ENCODE data around the gene ASB6. TPM values are rescaled to one million over a fixed set of nuclear protein-coding genes. Genes with fewer than 3 reads are reported as not detected.

Gene ASB6
- total and polyA plus RNA-seq, 2 experiments from 2014 or later: 8.8 to 19.8 TPM

GRCh38 chr9:129614932-129615331, 27.0 kb downstream of the ASB6 start:
- TF ChIP-seq ZNF114 (CRISPR knock-in tag; IDR thresholded peaks at IDR 0.05) (no peak), EZH2phosphoT487 (IDR thresholded peaks at IDR 0.05; ENCODE audit: unreplicated experiment) (no peak), STAT1 (IDR thresholded peaks at IDR 0.05; ENCODE audit: unreplicated experiment) (no peak), EZH2 (IDR thresholded peaks at IDR 0.05; ENCODE audit: low read depth, unreplicated experiment) (no peak), ETS1 (IDR thresholded peaks at IDR 0.05) (no peak), ZNF331 (CRISPR knock-in tag; IDR thresholded peaks at IDR 0.05; ENCODE audit: low read depth) (no peak), CREB1 (CRISPR knock-in tag; IDR thresholded peaks at IDR 0.05; ENCODE audit: low read depth) (no peak), NANOG (IDR thresholded peaks at IDR 0.05; ENCODE audit: borderline replicate concordance) (no peak), JUNB (IDR thresholded peaks at IDR 0.05; ENCODE audit: unreplicated experiment) (no peak), POLR2AphosphoS5 (IDR thresholded peaks at IDR 0.05; ENCODE audit: low read depth) (no peak)
- TF ChIP-seq, protein P1, sequence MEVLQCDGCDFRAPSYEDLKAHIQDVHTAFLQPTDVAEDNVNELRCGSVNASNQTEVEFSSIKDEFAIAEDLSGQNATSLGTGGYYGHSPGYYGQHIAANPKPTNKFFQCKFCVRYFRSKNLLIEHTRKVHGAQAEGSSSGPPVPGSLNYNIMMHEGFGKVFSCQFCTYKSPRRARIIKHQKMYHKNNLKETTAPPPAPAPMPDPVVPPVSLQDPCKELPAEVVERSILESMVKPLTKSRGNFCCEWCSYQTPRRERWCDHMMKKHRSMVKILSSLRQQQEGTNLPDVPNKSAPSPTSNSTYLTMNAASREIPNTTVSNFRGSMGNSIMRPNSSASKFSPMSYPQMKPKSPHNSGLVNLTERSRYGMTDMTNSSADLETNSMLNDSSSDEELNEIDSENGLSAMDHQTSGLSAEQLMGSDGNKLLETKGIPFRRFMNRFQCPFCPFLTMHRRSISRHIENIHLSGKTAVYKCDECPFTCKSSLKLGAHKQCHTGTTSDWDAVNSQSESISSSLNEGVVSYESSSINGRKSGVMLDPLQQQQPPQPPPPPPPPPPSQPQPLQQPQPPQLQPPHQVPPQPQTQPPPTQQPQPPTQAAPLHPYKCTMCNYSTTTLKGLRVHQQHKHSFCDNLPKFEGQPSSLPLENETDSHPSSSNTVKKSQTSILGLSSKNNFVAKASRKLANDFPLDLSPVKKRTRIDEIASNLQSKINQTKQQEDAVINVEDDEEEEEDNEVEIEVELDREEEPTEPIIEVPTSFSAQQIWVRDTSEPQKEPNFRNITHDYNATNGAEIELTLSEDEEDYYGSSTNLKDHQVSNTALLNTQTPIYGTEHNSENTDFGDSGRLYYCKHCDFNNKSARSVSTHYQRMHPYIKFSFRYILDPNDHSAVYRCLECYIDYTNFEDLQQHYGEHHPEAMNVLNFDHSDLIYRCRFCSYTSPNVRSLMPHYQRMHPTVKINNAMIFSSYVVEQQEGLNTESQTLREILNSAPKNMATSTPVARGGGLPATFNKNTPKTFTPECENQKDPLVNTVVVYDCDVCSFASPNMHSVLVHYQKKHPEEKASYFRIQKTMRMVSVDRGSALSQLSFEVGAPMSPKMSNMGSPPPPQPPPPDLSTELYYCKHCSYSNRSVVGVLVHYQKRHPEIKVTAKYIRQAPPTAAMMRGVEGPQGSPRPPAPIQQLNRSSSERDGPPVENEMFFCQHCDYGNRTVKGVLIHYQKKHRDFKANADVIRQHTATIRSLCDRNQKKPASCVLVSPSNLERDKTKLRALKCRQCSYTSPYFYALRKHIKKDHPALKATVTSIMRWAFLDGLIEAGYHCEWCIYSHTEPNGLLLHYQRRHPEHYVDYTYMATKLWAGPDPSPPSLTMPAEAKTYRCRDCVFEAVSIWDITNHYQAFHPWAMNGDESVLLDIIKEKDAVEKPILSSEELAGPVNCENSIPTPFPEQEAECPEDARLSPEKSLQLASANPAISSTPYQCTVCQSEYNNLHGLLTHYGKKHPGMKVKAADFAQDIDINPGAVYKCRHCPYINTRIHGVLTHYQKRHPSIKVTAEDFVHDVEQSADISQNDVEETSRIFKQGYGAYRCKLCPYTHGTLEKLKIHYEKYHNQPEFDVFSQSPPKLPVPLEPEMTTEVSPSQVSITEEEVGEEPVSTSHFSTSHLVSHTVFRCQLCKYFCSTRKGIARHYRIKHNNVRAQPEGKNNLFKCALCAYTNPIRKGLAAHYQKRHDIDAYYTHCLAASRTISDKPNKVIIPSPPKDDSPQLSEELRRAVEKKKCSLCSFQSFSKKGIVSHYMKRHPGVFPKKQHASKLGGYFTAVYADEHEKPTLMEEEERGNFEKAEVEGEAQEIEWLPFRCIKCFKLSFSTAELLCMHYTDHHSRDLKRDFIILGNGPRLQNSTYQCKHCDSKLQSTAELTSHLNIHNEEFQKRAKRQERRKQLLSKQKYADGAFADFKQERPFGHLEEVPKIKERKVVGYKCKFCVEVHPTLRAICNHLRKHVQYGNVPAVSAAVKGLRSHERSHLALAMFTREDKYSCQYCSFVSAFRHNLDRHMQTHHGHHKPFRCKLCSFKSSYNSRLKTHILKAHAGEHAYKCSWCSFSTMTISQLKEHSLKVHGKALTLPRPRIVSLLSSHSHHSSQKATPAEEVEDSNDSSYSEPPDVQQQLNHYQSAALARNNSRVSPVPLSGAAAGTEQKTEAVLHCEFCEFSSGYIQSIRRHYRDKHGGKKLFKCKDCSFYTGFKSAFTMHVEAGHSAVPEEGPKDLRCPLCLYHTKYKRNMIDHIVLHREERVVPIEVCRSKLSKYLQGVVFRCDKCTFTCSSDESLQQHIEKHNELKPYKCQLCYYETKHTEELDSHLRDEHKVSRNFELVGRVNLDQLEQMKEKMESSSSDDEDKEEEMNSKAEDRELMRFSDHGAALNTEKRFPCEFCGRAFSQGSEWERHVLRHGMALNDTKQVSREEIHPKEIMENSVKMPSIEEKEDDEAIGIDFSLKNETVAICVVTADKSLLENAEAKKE (CRISPR knock-in tag; IDR thresholded peaks at IDR 0.05): no peak
- TF ChIP-seq, protein P2, sequence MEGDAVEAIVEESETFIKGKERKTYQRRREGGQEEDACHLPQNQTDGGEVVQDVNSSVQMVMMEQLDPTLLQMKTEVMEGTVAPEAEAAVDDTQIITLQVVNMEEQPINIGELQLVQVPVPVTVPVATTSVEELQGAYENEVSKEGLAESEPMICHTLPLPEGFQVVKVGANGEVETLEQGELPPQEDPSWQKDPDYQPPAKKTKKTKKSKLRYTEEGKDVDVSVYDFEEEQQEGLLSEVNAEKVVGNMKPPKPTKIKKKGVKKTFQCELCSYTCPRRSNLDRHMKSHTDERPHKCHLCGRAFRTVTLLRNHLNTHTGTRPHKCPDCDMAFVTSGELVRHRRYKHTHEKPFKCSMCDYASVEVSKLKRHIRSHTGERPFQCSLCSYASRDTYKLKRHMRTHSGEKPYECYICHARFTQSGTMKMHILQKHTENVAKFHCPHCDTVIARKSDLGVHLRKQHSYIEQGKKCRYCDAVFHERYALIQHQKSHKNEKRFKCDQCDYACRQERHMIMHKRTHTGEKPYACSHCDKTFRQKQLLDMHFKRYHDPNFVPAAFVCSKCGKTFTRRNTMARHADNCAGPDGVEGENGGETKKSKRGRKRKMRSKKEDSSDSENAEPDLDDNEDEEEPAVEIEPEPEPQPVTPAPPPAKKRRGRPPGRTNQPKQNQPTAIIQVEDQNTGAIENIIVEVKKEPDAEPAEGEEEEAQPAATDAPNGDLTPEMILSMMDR (conservative IDR thresholded peaks at IDR 0.05; ENCODE audit: low read depth in 2 of 2): no peak
- TF ChIP-seq, protein P3, sequence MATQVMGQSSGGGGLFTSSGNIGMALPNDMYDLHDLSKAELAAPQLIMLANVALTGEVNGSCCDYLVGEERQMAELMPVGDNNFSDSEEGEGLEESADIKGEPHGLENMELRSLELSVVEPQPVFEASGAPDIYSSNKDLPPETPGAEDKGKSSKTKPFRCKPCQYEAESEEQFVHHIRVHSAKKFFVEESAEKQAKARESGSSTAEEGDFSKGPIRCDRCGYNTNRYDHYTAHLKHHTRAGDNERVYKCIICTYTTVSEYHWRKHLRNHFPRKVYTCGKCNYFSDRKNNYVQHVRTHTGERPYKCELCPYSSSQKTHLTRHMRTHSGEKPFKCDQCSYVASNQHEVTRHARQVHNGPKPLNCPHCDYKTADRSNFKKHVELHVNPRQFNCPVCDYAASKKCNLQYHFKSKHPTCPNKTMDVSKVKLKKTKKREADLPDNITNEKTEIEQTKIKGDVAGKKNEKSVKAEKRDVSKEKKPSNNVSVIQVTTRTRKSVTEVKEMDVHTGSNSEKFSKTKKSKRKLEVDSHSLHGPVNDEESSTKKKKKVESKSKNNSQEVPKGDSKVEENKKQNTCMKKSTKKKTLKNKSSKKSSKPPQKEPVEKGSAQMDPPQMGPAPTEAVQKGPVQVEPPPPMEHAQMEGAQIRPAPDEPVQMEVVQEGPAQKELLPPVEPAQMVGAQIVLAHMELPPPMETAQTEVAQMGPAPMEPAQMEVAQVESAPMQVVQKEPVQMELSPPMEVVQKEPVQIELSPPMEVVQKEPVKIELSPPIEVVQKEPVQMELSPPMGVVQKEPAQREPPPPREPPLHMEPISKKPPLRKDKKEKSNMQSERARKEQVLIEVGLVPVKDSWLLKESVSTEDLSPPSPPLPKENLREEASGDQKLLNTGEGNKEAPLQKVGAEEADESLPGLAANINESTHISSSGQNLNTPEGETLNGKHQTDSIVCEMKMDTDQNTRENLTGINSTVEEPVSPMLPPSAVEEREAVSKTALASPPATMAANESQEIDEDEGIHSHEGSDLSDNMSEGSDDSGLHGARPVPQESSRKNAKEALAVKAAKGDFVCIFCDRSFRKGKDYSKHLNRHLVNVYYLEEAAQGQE (IDR thresholded peaks at IDR 0.05; ENCODE audit: unreplicated experiment): no peak
- H3K27me3 Mint-ChIP-seq (ENCODE audit: insufficient read depth, low read depth, poor library complexity): peaks cover 42% of the 10 kb centered on the region

More at GRCh38 chr9:129614932-129615331, 27.0 kb downstream of the ASB6 start:
- no peaks in the 10 kb centered on the region for H3K79me2 ChIP-seq (replicated peaks; ENCODE audit: insufficient read depth)
- no peak overlapping the region for H3K4me3 Mint-ChIP-seq
- H3K4me1 Mint-ChIP-seq: peaks cover 9% of the 10 kb centered on the region
- DNase-seq (ENCODE audit: low spot score) (no peak), ATAC-seq (no peak)
- H3F3A ChIP-seq (replicated peaks; ENCODE audit: low read depth): 0 out of 2 replicates have a peak, but pooled peaks cover 6% of the 10 kb centered on the region
- H3K4me1 ChIP-seq (ENCODE audit: insufficient read depth): peaks cover 9% of the 10 kb centered on the region; the same call in 1 of the 2 replicates
- H3K27ac ChIP-seq (ENCODE audit: low read depth): no peak overlapping the region
- no peak overlapping the region for H3K27ac Mint-ChIP-seq
- H3K27me3 ChIP-seq (ENCODE audit: insufficient read depth): peaks cover 20% of the 10 kb centered on the region
- H4K20me1 ChIP-seq (replicated peaks; ENCODE audit: insufficient read depth): no peaks in the 10 kb centered on the region
- no peak overlapping the region for H3K4me2 ChIP-seq
- no peaks in the 10 kb centered on the region for H3K9me2 ChIP-seq (ENCODE audit: insufficient read depth)
- H3K36me3 Mint-ChIP-seq (ENCODE audit: low read depth): no peaks in the 10 kb centered on the region; the same call in 2 of the 3 replicates
- H3K4me3 ChIP-seq: no peak overlapping the region
- no peaks in the 10 kb centered on the region for H3K36me3 ChIP-seq (ENCODE audit: insufficient read depth)
- H2AFZ ChIP-seq: no peak overlapping the region
- no peaks in the 10 kb centered on the region for H3K9me3 Mint-ChIP-seq
